ENCODE results near the gene CKB.

The CKB gene

GRCh38 chr14:103535081-103535890 lies 12.7 kb upstream of the CKB start:
- H3K4me3 ChIP-seq (ENCODE audit: low read depth, low read length), result no peak overlapping the region
- no peak for DNase-seq (ENCODE audit: low read depth)
- no peak for TF ChIP-seq CTCF (conservative IDR thresholded peaks at IDR 0.05; ENCODE audit: low read depth, low read length)

GRCh38 chr14:103534576-103535061 lies 12.0 kb upstream of the CKB start:
- no peak for TF ChIP-seq CTCF (conservative IDR thresholded peaks at IDR 0.05; ENCODE audit: low read depth, low read length)
- no peak overlapping the region for H3K4me3 ChIP-seq (ENCODE audit: low read depth, low read length)
- no peak for DNase-seq (ENCODE audit: low read depth)

GRCh38 chr14:103533999-103534575 lies 11.5 kb upstream of the CKB start:
- TF ChIP-seq CTCF (conservative IDR thresholded peaks at IDR 0.05; ENCODE audit: low read depth, low read length), result no peak
- no peak for DNase-seq (ENCODE audit: low read depth)
- no peak overlapping the region for H3K4me3 ChIP-seq (ENCODE audit: low read depth, low read length)

- no peak for DNase-seq (ENCODE audit: low read depth)
- no peak for TF ChIP-seq CTCF (conservative IDR thresholded peaks at IDR 0.05; ENCODE audit: low read depth, low read length)
- H3K4me3 ChIP-seq (ENCODE audit: low read depth, low read length), result no peak overlapping the region
These were observed 10.7 kb upstream of the CKB start for GRCh38 chr14:103533137-103533998.

GRCh38 chr14:103532216-103533136 lies 9.8 kb upstream of the CKB start:
- no peak overlapping the region for H3K4me3 ChIP-seq (ENCODE audit: low read depth, low read length)
- DNase-seq (ENCODE audit: low read depth), result no peak
- no peak for TF ChIP-seq CTCF (conservative IDR thresholded peaks at IDR 0.05; ENCODE audit: low read depth, low read length)

Measured in choroid plexus epithelial cell (primary cell).